RPMI7951 (cell line): Measurements from ENCODE around the gene GANC. TPM values are rescaled to one million over a fixed set of nuclear protein-coding genes. Genes with fewer than 3 reads are reported as not detected.
"Not testable (repeated sequence)": the region's sequence is repeated elsewhere in the genome, so short reads cannot be mapped to it uniquely, and the experiment has no call there.

Experiments used
- DNase-seq: peaks from one replicate; pipeline ENCODE4 v3.0.0-alpha.2; 2012; ENCODE audit warnings: low read depth
- total RNA-seq: library from RNA; depleted of rRNA; stranded (reverse); fragments of >200 nt; shearing (Covaris generic); gene quantifications from 2 replicates; pipeline ENCODE4 v1.2.3, GENCODE V29; 2014; rRNA removed

The GANC gene
- 19.0 and 25.1 TPM in 2 replicates for total RNA-seq

- DNase-seq = peak; percentile 99
Observed at GRCh38 chr15:42272939-42273899, at the start of gene GANC, which contains the start of gene TMEM87A. Gene GANC, plus strand, starts transcription at chr15:42273201. Its CDS starts 1,281 bp downstream, at chr15:42274482. Gene TMEM87A, minus strand, starts transcription at chr15:42273433. Its CDS starts 35 bp downstream, at chr15:42273398.

GRCh38 chr15:42226648-42227047, 46.4 kb upstream of the GANC start:
- DNase-seq = no peak

GRCh38 chr15:42228036-42228435, 45.0 kb upstream of the GANC start:
- DNase-seq = no peak

- DNase-seq = not testable (repeated sequence)
Observed at GRCh38 chr15:42228981-42229380, 44.0 kb upstream of the GANC start.

- no peak for DNase-seq
Observed at GRCh38 chr15:42231088-42231487, 41.9 kb upstream of the GANC start.

- no peak for DNase-seq
Observed at GRCh38 chr15:42232606-42233005, 40.4 kb upstream of the GANC start.

- DNase-seq = no peak
Observed at GRCh38 chr15:42233107-42233506, 39.9 kb upstream of the GANC start.

- DNase-seq = no peak
Observed at GRCh38 chr15:42239528-42240182, 33.3 kb upstream of the GANC start.

GRCh38 chr15:42240823-42241222, 32.2 kb upstream of the GANC start:
- no peak for DNase-seq

- DNase-seq = no peak
Observed at GRCh38 chr15:42253300-42253699, 19.7 kb upstream of the GANC start.

GRCh38 chr15:42264795-42265194, 8.2 kb upstream of the GANC start:
- DNase-seq = no peak

- no peak for DNase-seq
Observed at GRCh38 chr15:42267286-42267685, 5.7 kb upstream of the GANC start.

GRCh38 chr15:42270551-42270950, 2.5 kb upstream of the GANC start:
- DNase-seq = no peak

GRCh38 chr15:42270996-42271395, 2.0 kb upstream of the GANC start:
- DNase-seq = no peak

- peak; percentile 68 for DNase-seq
Observed at GRCh38 chr15:42273900-42274701, 1.1 kb downstream of the GANC start.

GRCh38 chr15:42274702-42274989, 1.6 kb downstream of the GANC start:
- DNase-seq = no peak

- no peak for DNase-seq
Observed at GRCh38 chr15:42275780-42276391, 2.9 kb downstream of the GANC start.

GRCh38 chr15:42276762-42277161, 3.8 kb downstream of the GANC start:
- no peak for DNase-seq

GRCh38 chr15:42279234-42279723, 6.3 kb downstream of the GANC start:
- DNase-seq = no peak

GRCh38 chr15:42282344-42282743, 9.3 kb downstream of the GANC start:
- DNase-seq = no peak

- DNase-seq = no peak
Observed at GRCh38 chr15:42282926-42283325, 9.9 kb downstream of the GANC start.

- no peak for DNase-seq
Observed at GRCh38 chr15:42283671-42284070, 10.7 kb downstream of the GANC start.
